Aortic smooth muscle cell (primary cell): ENCODE measurements around the gene IARS2. TPM values are rescaled to one million over a fixed set of nuclear protein-coding genes. Genes with fewer than 3 reads are reported as not detected.

Experiments used
- total RNA-seq: library from RNA; depleted of rRNA; stranded (reverse); fragments of >200 nt; gene quantifications from 2 replicates; pipeline ENCODE4 v1.2.3, GENCODE V29; 2014

Gene IARS2
- 119 and 124 TPM in 2 replicates for total RNA-seq

DNA sequence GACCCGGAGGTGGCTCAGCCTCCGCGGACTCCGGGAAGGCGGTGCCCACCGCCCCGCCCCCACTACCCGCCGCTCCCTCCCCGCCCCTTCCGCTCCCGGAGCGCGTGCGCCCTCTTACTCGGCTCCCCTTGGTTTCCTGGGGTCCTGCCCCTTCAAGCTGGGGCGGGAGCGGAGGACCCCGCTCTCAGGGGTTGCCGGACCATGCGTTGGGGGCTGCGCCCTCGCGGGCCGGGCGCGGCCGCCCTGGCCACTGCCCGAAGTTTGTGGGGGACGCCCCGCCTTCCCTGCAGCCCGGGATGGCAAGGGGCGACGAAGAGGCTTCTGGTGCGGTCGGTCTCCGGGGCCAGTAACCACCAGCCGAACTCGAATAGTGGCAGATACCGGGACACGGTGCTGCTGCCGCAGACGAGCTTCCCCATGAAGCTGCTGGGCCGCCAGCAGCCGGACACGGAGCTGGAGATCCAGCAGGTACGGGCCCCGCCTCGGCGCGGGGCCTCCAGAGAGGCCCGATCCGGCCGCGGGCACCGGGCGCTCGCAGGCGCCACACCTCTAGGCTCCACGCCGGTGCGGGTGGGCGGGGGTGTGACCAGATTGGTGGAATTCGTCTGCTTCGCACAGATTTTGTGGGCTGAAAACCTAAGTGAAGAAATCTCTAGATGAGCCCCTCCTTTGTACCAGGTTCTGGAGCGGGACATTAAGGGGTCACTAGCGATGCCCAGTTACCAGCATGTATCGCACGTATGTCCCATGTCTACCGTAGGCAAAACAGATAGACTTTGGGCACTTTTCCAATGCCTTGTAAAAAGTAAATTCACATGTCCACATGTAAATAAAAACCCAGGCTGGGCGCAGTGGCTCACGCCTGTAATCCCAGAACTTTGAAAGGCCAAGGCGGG lies at the start of gene IARS2:
TSS of gene IARS2 (plus strand) at position 117 of the 896 bp plus-strand sequence. CDS start at position 202, 85 bp downstream.

DNA sequence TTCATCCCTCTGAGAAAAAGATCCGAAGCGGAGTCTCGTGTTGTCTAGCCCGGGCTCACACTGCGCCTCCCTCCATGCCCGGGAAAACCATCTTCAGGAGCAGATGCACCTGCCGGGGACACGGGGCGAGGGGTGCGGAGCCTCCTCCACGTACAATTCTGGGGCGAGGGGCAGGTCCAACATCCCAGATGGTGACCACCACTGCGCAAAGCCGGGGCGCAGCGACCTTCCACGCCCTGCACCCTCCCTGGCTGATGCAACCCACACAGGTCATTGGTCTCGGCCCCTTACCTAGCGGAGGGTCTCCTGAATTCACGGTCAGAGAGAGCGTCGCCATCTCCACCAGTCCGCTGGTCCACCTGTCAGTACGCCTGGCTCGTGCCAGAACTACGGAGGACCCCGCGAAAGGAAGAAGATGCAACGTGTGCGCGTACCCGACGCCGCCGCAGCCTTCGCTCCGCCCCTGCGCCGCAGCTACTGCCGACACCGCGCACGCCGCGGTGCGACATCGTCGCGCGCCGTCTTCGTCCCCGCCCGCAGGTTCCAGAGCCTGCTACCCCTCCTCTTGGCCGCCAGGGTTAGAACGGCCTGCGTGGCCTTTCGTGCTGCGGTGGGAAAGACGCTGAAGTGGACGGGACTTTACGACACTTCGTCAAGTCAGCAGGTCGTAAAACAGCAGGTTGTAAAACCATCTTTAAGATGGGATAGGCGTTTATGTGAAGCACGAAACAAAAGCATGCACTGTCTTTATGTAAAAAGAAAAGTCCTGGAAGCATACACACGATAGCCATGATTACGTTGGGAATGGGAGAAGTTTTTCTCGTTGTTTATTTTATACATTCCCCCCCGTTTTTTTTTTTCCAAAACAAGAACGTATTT lies 47.6 kb upstream of the IARS2 start, which contains the start of gene EPRS1:
TSS of gene EPRS1 (minus strand) at position 454 of the 879 bp plus-strand sequence. CDS start at position 337, 117 bp downstream.

DNA sequence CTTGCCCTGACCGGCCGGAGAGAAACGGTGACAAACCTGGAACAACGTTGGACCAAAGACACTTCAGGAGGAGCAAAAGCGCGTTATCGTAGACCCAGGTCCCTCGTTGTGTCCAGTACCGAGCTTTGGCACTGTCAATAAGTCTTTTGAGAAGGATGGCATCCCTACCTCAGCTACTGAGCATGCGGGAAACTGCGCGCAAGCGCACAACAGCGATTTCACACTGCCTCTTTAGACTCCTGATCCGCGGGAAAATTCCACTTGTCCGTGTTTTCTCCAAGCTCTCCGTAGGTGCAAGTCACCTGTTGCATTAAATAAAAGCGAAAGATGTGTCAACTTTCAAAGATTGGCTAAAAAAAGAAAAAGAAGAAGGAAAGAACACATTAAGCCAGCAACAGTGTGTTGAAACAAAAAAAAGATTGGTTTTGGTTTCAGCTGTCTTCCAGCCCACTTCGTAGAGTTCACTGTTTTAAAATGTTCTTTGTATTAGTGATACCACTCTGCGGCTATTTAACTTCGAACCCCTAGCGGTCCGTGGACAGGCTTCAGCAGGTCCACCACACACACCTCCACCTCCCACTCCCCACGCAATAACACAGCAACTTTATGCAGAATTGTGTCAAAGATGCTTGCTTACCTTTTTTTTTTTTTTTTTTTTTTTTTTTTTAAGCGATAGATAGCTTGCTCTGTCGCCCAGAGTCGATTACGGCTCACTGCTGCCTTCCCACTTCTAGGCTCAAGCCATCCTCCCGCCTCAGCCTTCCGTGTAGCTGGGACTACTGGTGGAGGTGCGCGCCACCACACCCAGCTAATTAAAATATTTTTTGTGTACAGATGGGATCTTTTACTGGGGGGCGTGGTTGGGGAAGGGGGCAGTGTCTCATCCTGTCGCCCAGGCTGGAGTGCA lies 4.0 kb upstream of the IARS2 start, which contains the start of gene BPNT1:
TSS of gene BPNT1 (minus strand) at position 139 of the 907 bp plus-strand sequence. CDS start 9,942 bp downstream, outside the sequence.

Other genes starting within 250 kb of the IARS2 start
- 0.44 TPM in 1 of 2 replicates, not detected in the other for gene SLC30A10, start 165.6 kb upstream of the IARS2 start, total RNA-seq
- gene EPRS1, start 47.6 kb upstream of the IARS2 start, total RNA-seq, result 187 and 204 TPM in 2 replicates
- gene BPNT1, start 4.3 kb upstream of the IARS2 start, total RNA-seq, result 22.6 and 26.2 TPM in 2 replicates
- 35.0 and 40.8 TPM in 2 replicates for gene RAB3GAP2, start 178.3 kb downstream of the IARS2 start, total RNA-seq